HCT116 (cell line): ENCODE results near the gene SMIM12.

Experiments
- EZH2phosphoT487 ChIP-seq: fragments of 200-600 bp; IDR thresholded peaks from 2 replicates; pipeline ENCODE4 v1.6.1; 2018; ENCODE audit warnings: antibody characterized with exemption, borderline replicate concordance
- TF ChIP-seq, protein P1 (sequence below), 3 experiments: fragments of 200-600 bp in 1 of 3; sonication (generic) in 1 of 3; IDR thresholded peaks in 2 of 3; conservative IDR thresholded peaks in 1 of 3; 2 replicates each; pipeline ENCODE4 v1.5.1; 2012 to 2017; ENCODE audit warnings: low read depth in 2 of 3, low read length in 2 of 3, antibody characterized with exemption in 1 of 3, borderline replicate concordance in 1 of 3, control low read depth in 1 of 3, mild to moderate bottlenecking in 1 of 3, mixed read lengths in 1 of 3, mixed run types in 1 of 3, moderate library complexity in 1 of 3; ENCODE audit not compliant: insufficient read depth in 1 of 3

GRCh38 chr1:34803770-34804169, 55.8 kb downstream of the SMIM12 start:
- TF ChIP-seq, protein P1, sequence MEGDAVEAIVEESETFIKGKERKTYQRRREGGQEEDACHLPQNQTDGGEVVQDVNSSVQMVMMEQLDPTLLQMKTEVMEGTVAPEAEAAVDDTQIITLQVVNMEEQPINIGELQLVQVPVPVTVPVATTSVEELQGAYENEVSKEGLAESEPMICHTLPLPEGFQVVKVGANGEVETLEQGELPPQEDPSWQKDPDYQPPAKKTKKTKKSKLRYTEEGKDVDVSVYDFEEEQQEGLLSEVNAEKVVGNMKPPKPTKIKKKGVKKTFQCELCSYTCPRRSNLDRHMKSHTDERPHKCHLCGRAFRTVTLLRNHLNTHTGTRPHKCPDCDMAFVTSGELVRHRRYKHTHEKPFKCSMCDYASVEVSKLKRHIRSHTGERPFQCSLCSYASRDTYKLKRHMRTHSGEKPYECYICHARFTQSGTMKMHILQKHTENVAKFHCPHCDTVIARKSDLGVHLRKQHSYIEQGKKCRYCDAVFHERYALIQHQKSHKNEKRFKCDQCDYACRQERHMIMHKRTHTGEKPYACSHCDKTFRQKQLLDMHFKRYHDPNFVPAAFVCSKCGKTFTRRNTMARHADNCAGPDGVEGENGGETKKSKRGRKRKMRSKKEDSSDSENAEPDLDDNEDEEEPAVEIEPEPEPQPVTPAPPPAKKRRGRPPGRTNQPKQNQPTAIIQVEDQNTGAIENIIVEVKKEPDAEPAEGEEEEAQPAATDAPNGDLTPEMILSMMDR (IDR thresholded peaks at IDR 0.05 in 2 of 3, conservative IDR thresholded peaks at IDR 0.05 in 1 of 3; ENCODE audit: borderline replicate concordance in 1 of 3, insufficient read depth in 1 of 3, low read depth in 2 of 3, low read length in 2 of 3) = no peak
- TF ChIP-seq EZH2phosphoT487 = no peak
